ENCODE measurements around the gene CAMSAP1.

- no peak for TF ChIP-seq BACH2 (CRISPR knock-in tag; IDR thresholded peaks at IDR 0.05; ENCODE audit: borderline replicate concordance)
- TF ChIP-seq OSR1 (CRISPR knock-in tag; IDR thresholded peaks at IDR 0.05) = no peak
- TF ChIP-seq PATZ1 (CRISPR knock-in tag; IDR thresholded peaks at IDR 0.05; ENCODE audit: borderline replicate concordance) = no peak
- no peak for TF ChIP-seq CREB5 (CRISPR knock-in tag; IDR thresholded peaks at IDR 0.05; ENCODE audit: low read depth)
- no peak for TF ChIP-seq TOX (CRISPR knock-in tag; IDR thresholded peaks at IDR 0.05; ENCODE audit: borderline replicate concordance)
- no peak for TF ChIP-seq RARB (CRISPR knock-in tag; IDR thresholded peaks at IDR 0.05)
- TF ChIP-seq CSDC2 (CRISPR knock-in tag; IDR thresholded peaks at IDR 0.05) = no peak
- TF ChIP-seq ZFP30 (CRISPR knock-in tag; IDR thresholded peaks at IDR 0.05) = no peak
- no peak for TF ChIP-seq SNAI2 (CRISPR knock-in tag; IDR thresholded peaks at IDR 0.05)
- no peak for TF ChIP-seq TSHZ2 (CRISPR knock-in tag; IDR thresholded peaks at IDR 0.05)
- TF ChIP-seq ARNTL (CRISPR knock-in tag; IDR thresholded peaks at IDR 0.05; ENCODE audit: borderline replicate concordance, low read depth) = no peak
- TF ChIP-seq CSRNP3 (CRISPR knock-in tag; IDR thresholded peaks at IDR 0.05) = no peak
- no peak for TF ChIP-seq ESRRG (CRISPR knock-in tag; IDR thresholded peaks at IDR 0.05)
- no peak for TF ChIP-seq ZC3H10 (CRISPR knock-in tag; IDR thresholded peaks at IDR 0.05)
Measured at GRCh38 chr9:135795391-135795790, 112.0 kb downstream of the CAMSAP1 start.

Measured in SK-N-SH treated with all-trans-retinoic acid at 6 μM for 48 hours (cell line).